A673 (cell line): ENCODE results near the gene BZW2. TPM values are rescaled to one million over a fixed set of nuclear protein-coding genes. Genes with fewer than 3 reads are reported as not detected.
A peak's percentile ranks its signal among the peaks of the same experiment; 100 is the strongest.

Experiments used
- BruUV-seq: library from RNA; stranded (reverse); fragments of 400-500 nt; replicated peaks from 2 replicates; lab custom pipeline; 2021; lab: Mats Ljungman, UMichigan
- CTCF ChIA-PET: fragments of 300-600 bp; sonication (Branson Sonifier 250); formaldehyde crosslinking; loops from one replicate; lab custom pipeline; 2022; ENCODE audit warnings: antibody characterized with exemption; lab: Charles Lee
- POLR2A ChIA-PET: fragments of 300-600 bp; sonication (Branson Sonifier 250); formaldehyde crosslinking; loops from one replicate; lab custom pipeline; 2022; ENCODE audit warnings: antibody characterized with exemption; ENCODE audit not compliant: low non-redundant PET; lab: Charles Lee
- DNase-seq: peaks from one replicate; pipeline ENCODE4 v3.0.0-alpha.2; 2015; ENCODE audit warnings: low spot score
- H3K27ac ChIP-seq: fragments of 200-600 bp; sonication (generic); 2 replicates; pipeline ENCODE4 v1.5.1; 2016; ENCODE audit warnings: mixed run types, low read depth, mild to moderate bottlenecking, mixed read lengths, antibody characterized with exemption, low read length; ENCODE audit not compliant: poor library complexity, severe bottlenecking
- H3K27me3 ChIP-seq: fragments of 200-600 bp; sonication (generic); replicated peaks from 2 replicates; pipeline ENCODE4 v1.6.1; 2017; ENCODE audit warnings: mixed run types, low read depth, mild to moderate bottlenecking, mixed read lengths, antibody characterized with exemption, low read length; ENCODE audit not compliant: insufficient read depth, poor library complexity
- H3K36me3 ChIP-seq: fragments of 200-600 bp; sonication (generic); 2 replicates; pipeline ENCODE4 v1.6.1; 2016; ENCODE audit warnings: mixed run types, mild to moderate bottlenecking, mixed read lengths, antibody characterized with exemption, low read length; ENCODE audit not compliant: insufficient read depth, poor library complexity, severe bottlenecking
- H3K4me1 ChIP-seq: fragments of 200-600 bp; sonication (generic); 2 replicates; pipeline ENCODE4 v1.6.1; 2017; ENCODE audit warnings: mixed run types, mild to moderate bottlenecking, mixed read lengths, antibody characterized with exemption, low read length; ENCODE audit not compliant: insufficient read depth, poor library complexity, severe bottlenecking
- H3K4me3 ChIP-seq: fragments of 200-600 bp; sonication (generic); 2 replicates; pipeline ENCODE4 v1.5.1; 2016; ENCODE audit warnings: low read depth, mixed run types, mild to moderate bottlenecking, mixed read lengths, low read length; ENCODE audit not compliant: poor library complexity, severe bottlenecking
- H3K9me3 ChIP-seq: fragments of 200-600 bp; sonication (generic); 2 replicates; pipeline ENCODE4 v1.6.1; 2016; ENCODE audit warnings: mixed run types, low read depth, mild to moderate bottlenecking, mixed read lengths, antibody characterized with exemption, low read length; ENCODE audit not compliant: poor library complexity, severe bottlenecking
- CTCF ChIP-seq: fragments of 300-800, 200-600 bp; sonication (generic); conservative IDR thresholded peaks from 2 replicates; pipeline ENCODE4 v1.5.1; 2017; ENCODE audit warnings: low read depth, mild to moderate bottlenecking, antibody characterized with exemption, low read length, moderate library complexity, mixed read lengths
- EZH2 ChIP-seq: fragments of 200-600 bp; sonication (generic); IDR thresholded peaks from 2 replicates; pipeline ENCODE4 v1.6.1; 2017; ENCODE audit warnings: borderline replicate concordance, low read depth, mild to moderate bottlenecking, mixed read lengths, antibody characterized with exemption, low read length; ENCODE audit not compliant: poor library complexity, severe bottlenecking
- intact Hi-C: fragments of 100-400 bp; cut with micrococcal nuclease; formaldehyde crosslinking; loops from one replicate; pipeline ENCODE4 v1.10.0; 2022; ENCODE audit not compliant: unreplicated experiment
- total RNA-seq: library from RNA; stranded (reverse); gene quantifications from 2 replicates; pipeline ENCODE4 v1.2.3, GENCODE V29; 2021

The BZW2 gene
- total RNA-seq, 1 experiment from 2014 or later, result 175 TPM

GRCh38 chr7:16730937-16731336 is 85.0 kb downstream of the BZW2 start:
- H3K27me3 ChIP-seq, result no peaks in the 10 kb centered on the region
- no TSS peak for BruUV-seq
- H3K36me3 ChIP-seq, result no peaks in the 10 kb centered on the region
- peaks cover 14% of the 10 kb centered on the region for H3K4me1 ChIP-seq
- no peak overlapping the region for H3K27ac ChIP-seq
- no peaks in the 10 kb centered on the region for H3K9me3 ChIP-seq
- TF ChIP-seq EZH2 (no peak), CTCF (no peak)
- H3K4me3 ChIP-seq, result no peak overlapping the region
- intact Hi-C loops, result no loop called here
- DNase-seq, result no peak
- POLR2A ChIA-PET, result no interaction called here
- CTCF ChIA-PET, result no interaction called here

GRCh38 chr7:16732828-16733227 is 86.8 kb downstream of the BZW2 start:
- TF ChIP-seq EZH2 (no peak), CTCF (no peak)
- CTCF ChIA-PET, result no interaction called here

GRCh38 chr7:16734148-16734726 is 88.3 kb downstream of the BZW2 start:
- DNase-seq, result no peak
- H3K27ac ChIP-seq, result peak overlapping the region; percentile 26
- BruUV-seq, result no TSS peak
- TF ChIP-seq EZH2, result no peak
- TF ChIP-seq CTCF, result no peak
- no peak overlapping the region for H3K4me3 ChIP-seq
- intact Hi-C loops, result no loop called here
- ChIA-PET CTCF (no interaction called here), POLR2A (no interaction called here)
- no peaks in the 10 kb centered on the region for H3K27me3 ChIP-seq
- no peaks in the 10 kb centered on the region for H3K36me3 ChIP-seq
- H3K9me3 ChIP-seq, result no peaks in the 10 kb centered on the region
- peaks cover 14% of the 10 kb centered on the region for H3K4me1 ChIP-seq

More at GRCh38 chr7:16732828-16733227, 86.8 kb downstream of the BZW2 start:
- DNase-seq, result no peak
- POLR2A ChIA-PET, result no interaction called here
- H3K4me3 ChIP-seq, result no peak overlapping the region
- no peaks in the 10 kb centered on the region for H3K9me3 ChIP-seq
- no TSS peak for BruUV-seq
- H3K27ac ChIP-seq, result no peak overlapping the region
- H3K4me1 ChIP-seq, result peaks cover 14% of the 10 kb centered on the region
- H3K27me3 ChIP-seq, result no peaks in the 10 kb centered on the region
- no peaks in the 10 kb centered on the region for H3K36me3 ChIP-seq
- intact Hi-C loops, result no loop called here
